Colonic mucosa (tissue), 4 donors: ENCODE results near the gene ARID3A. TPM values are rescaled to one million over a fixed set of nuclear protein-coding genes. Genes with fewer than 3 reads are reported as not detected.

Experiments
- DNase-seq: peaks from one replicate; pipeline ENCODE4 v3.0.0-alpha.2; 2020
- H3K27ac ChIP-seq: fragments of 200-600 bp; one replicate; pipeline ENCODE4 v1.8.0; 2021
- H3K27me3 ChIP-seq: fragments of 200-600 bp; one replicate; pipeline ENCODE4 v1.8.0; 2021
- H3K36me3 ChIP-seq: fragments of 200-600 bp; one replicate; pipeline ENCODE4 v1.8.0; 2021
- H3K4me1 ChIP-seq: fragments of 200-600 bp; one replicate; pipeline ENCODE4 v1.8.0; 2021; ENCODE audit warnings: mild to moderate bottlenecking
- H3K4me3 ChIP-seq: fragments of 200-600 bp; one replicate; pipeline ENCODE4 v1.8.0; 2021
- H3K9ac ChIP-seq, 2 donors: one replicate each; pipeline ENCODE4 v1.7.0; 2013; ENCODE audit warnings: control low read depth in 2 of 2, low read depth in 2 of 2, low read length in 2 of 2
- H3K9me3 ChIP-seq: fragments of 200-600 bp; one replicate; pipeline ENCODE4 v1.8.0; 2021
- CTCF ChIP-seq: fragments of 200-600 bp; IDR thresholded peaks from one replicate; pipeline ENCODE4 v1.8.0; 2022; ENCODE audit warnings: antibody characterized with exemption, mild to moderate bottlenecking
- intact Hi-C: fragments of 100-400 bp; cut with DNase I; formaldehyde crosslinking; loops from one replicate; pipeline ENCODE4 v1.14.1; 2022
- total RNA-seq, 2 donors: library from RNA; stranded (reverse); fragmentation: NEBNext Ultra II Directional in 1 of 2; extraction: Animal tissue kit (Norgen Biotek cat#: 25700) in 1 of 2; gene quantifications; one replicate each; pipeline ENCODE4 v1.2.1, GENCODE V29; 2021
- donor health status: healthy.
- donor health status: DM: no; HTN: no; CAD: no.
- donor health status: DM: no; HTN: no; CAD: no.

ARID3A gene
- total RNA-seq, 2 donors from 2014 or later: 8.7 to 13.0 TPM

GRCh38 chr19:1004803-1005664, 79.2 kb downstream of the ARID3A start:
- intact Hi-C loops: no loop called here
- H3K4me1 ChIP-seq: no peaks in the 10 kb centered on the region
- H3K9ac ChIP-seq: no peak overlapping the region
- H3K36me3 ChIP-seq: peaks cover 1% of the 10 kb centered on the region
- DNase-seq: no peak
- H3K9me3 ChIP-seq: no peaks in the 10 kb centered on the region
- H3K27ac ChIP-seq: no peak overlapping the region
- H3K4me3 ChIP-seq: no peak overlapping the region
- TF ChIP-seq CTCF: no peak
- H3K27me3 ChIP-seq: peaks cover 16% of the 10 kb centered on the region

- no peak overlapping the region for H3K27ac ChIP-seq
- no peak overlapping the region for H3K9ac ChIP-seq
- TF ChIP-seq CTCF: no peak
- intact Hi-C loops: no loop called here
- H3K36me3 ChIP-seq: peaks cover 19% of the 10 kb centered on the region
- H3K27me3 ChIP-seq: peaks cover under 1% of the 10 kb centered on the region
- no peak overlapping the region for H3K4me3 ChIP-seq
- no peaks in the 10 kb centered on the region for H3K9me3 ChIP-seq
- DNase-seq: no peak
- H3K4me1 ChIP-seq: no peaks in the 10 kb centered on the region
Measured at GRCh38 chr19:1006711-1007398, 81.0 kb downstream of the ARID3A start.

- intact Hi-C loops: no loop called here
- Histone ChIP-seq H3K9me3 (no peaks in the 10 kb centered on the region), H3K27ac (no peak overlapping the region), H3K4me3 (no peak overlapping the region), H3K4me1 (no peaks in the 10 kb centered on the region), H3K36me3 (peaks cover 22% of the 10 kb centered on the region), H3K27me3 (no peaks in the 10 kb centered on the region), H3K9ac (no peak overlapping the region)
- no peak for DNase-seq
- no peak for TF ChIP-seq CTCF
Measured at GRCh38 chr19:1007399-1008251, 81.8 kb downstream of the ARID3A start.

DNA sequence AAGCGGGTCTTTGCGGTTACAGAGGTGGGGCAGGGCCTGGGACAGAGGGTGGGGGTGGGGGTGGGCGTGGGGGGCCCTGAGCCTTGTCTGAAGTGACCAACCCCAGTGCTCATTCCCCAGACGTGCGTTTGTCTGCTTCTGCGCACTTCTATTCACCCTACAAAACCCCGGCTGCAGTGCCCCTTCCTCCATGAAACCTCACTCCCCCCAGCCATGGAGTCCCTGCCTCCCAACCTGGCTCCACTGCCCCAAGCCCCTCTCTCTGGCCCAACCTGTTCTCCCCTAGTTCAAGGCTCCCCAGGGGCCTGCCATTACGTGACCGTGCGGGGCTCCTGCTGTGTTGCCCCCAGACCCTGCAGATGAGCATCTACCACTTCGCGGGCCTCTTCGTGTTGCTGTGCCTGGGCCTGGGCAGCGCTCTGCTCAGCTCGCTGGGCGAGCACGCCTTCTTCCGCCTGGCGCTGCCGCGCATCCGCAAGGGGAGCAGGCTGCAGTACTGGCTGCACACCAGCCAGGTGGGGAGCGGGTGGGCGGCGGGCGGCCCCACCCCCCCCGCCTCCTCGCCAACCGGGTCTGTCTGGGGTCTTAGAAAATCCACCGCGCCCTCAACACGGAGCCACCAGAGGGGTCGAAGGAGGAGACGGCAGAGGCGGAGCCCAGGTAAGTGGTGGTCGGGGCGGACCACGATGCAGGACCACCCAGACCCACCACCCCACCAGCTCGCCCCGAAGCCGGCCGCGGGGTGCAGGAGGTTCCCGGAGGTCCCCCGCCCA, 82.6 kb downstream of the ARID3A start:
- Histone ChIP-seq H3K4me1 (no peaks in the 10 kb centered on the region), H3K36me3 (peaks cover 22% of the 10 kb centered on the region), H3K4me3 (no peak overlapping the region), H3K9me3 (no peaks in the 10 kb centered on the region), H3K9ac (no peak overlapping the region), H3K27me3 (no peaks in the 10 kb centered on the region), H3K27ac (peak overlapping the region; percentile 44)
- no peak for TF ChIP-seq CTCF
- intact Hi-C loops: no loop called here
- DNase-seq: no peak
